Neural cell (in vitro differentiated cells): Measurements from ENCODE around the gene ATP2A2. TPM values are rescaled to one million over a fixed set of nuclear protein-coding genes. Genes with fewer than 3 reads are reported as not detected.

Source experiments
- H2AFZ ChIP-seq: fragments of 200-600, 300-800 bp; sonication (generic), shearing (Covaris generic); 2 replicates; pipeline ENCODE4 v1.6.0; 2014; ENCODE audit warnings: low read depth, mild to moderate bottlenecking, antibody characterized with exemption, low read length, moderate library complexity
- H3F3A ChIP-seq: fragments of 200-600 bp; shearing (Covaris generic); 2 replicates; pipeline ENCODE4 v1.6.1; 2016; ENCODE audit warnings: mild to moderate bottlenecking, moderate library complexity, mixed read lengths, antibody characterized with exemption, low read length; ENCODE audit not compliant: insufficient read depth, poor library complexity, severe bottlenecking
- H3K27ac ChIP-seq: fragments of 200-600, 300-800 bp; sonication (generic), shearing (Covaris generic); 2 replicates; pipeline ENCODE4 v1.5.1; 2014; ENCODE audit warnings: mild to moderate bottlenecking, low read length, moderate library complexity
- H3K27me3 ChIP-seq: fragments of 300-800, 200-600 bp; sonication (generic), shearing (Covaris generic); 2 replicates; pipeline ENCODE4 v1.6.0; 2014; ENCODE audit warnings: mild to moderate bottlenecking, low read depth, low read length, moderate library complexity; ENCODE audit not compliant: insufficient read depth
- H3K36me3 ChIP-seq: fragments of 300-800, 200-600 bp; sonication (generic), shearing (Covaris generic); 2 replicates; pipeline ENCODE4 v1.5.1; 2014; ENCODE audit warnings: mild to moderate bottlenecking, antibody characterized with exemption, low read length, moderate library complexity; ENCODE audit not compliant: insufficient read depth
- H3K4me2 ChIP-seq: fragments of 300-800, 200-600 bp; sonication (generic), shearing (Covaris generic); 2 replicates; pipeline ENCODE4 v1.6.0; 2014; ENCODE audit warnings: mild to moderate bottlenecking, low read length
- H3K4me3 ChIP-seq: fragments of 300-800, 200-600 bp; sonication (generic), shearing (Covaris generic); 2 replicates; pipeline ENCODE4 v1.5.1; 2014; ENCODE audit warnings: mild to moderate bottlenecking, low read length, moderate library complexity
- H3K79me2 ChIP-seq: fragments of 200-600 bp; shearing (Covaris generic); replicated peaks from 2 replicates; pipeline ENCODE4 v1.6.0; 2014; ENCODE audit warnings: mild to moderate bottlenecking, low read length, moderate library complexity; ENCODE audit not compliant: insufficient read depth
- H3K9ac ChIP-seq: fragments of 300-800, 200-600 bp; sonication (generic), shearing (Covaris generic); 2 replicates; pipeline ENCODE4 v1.6.1; 2016; ENCODE audit warnings: mild to moderate bottlenecking, low read length, mixed read lengths
- H3K9me2 ChIP-seq: fragments of 200-600 bp; shearing (Covaris generic); 2 replicates; pipeline ENCODE4 v1.6.1; 2016; ENCODE audit warnings: mild to moderate bottlenecking, low read length, mixed read lengths; ENCODE audit not compliant: insufficient read depth
- H3K9me3 ChIP-seq: fragments of 200-600, 300-800 bp; sonication (generic), shearing (Covaris generic); 2 replicates; pipeline ENCODE4 v1.6.1; 2016; ENCODE audit warnings: mild to moderate bottlenecking, mixed run types, low read length, moderate library complexity, mixed read lengths
- H4K20me1 ChIP-seq: fragments of 200-600 bp; shearing (Covaris generic); 2 replicates; pipeline ENCODE4 v1.6.1; 2016; ENCODE audit warnings: mild to moderate bottlenecking, mixed run types; ENCODE audit not compliant: insufficient read depth
- CTCF ChIP-seq: fragments of 450-650 bp; IDR thresholded peaks from 2 replicates; pipeline ENCODE4 v1.5.1; 2014; ENCODE audit warnings: antibody characterized with exemption, mild to moderate bottlenecking, moderate library complexity; ENCODE audit not compliant: poor library complexity, severe bottlenecking
- EP300 ChIP-seq: fragments of 450-650 bp; conservative IDR thresholded peaks from 2 replicates; pipeline ENCODE4 v1.6.1; 2014; ENCODE audit warnings: antibody characterized with exemption, mild to moderate bottlenecking, moderate library complexity; ENCODE audit not compliant: poor library complexity, severe bottlenecking
- EZH2 ChIP-seq: fragments of 200-600, 300-800 bp; shearing (Covaris generic), sonication (generic); IDR thresholded peaks from 2 replicates; pipeline ENCODE4 v1.6.1; 2014; ENCODE audit warnings: antibody characterized with exemption, low read length, borderline replicate concordance, mild to moderate bottlenecking; ENCODE audit not compliant: insufficient read depth, poor library complexity, severe bottlenecking
- MXI1 ChIP-seq: fragments of 450-650 bp; conservative IDR thresholded peaks from 2 replicates; pipeline ENCODE4 v1.6.1; 2014; ENCODE audit warnings: antibody characterized with exemption, mild to moderate bottlenecking; ENCODE audit not compliant: poor library complexity, severe bottlenecking
- POLR2AphosphoS5 ChIP-seq: IDR thresholded peaks from 2 replicates; pipeline ENCODE4 v1.6.1; 2012
- RAD21 ChIP-seq: fragments of 450-650 bp; conservative IDR thresholded peaks from 2 replicates; pipeline ENCODE4 v1.6.1; 2014; ENCODE audit warnings: antibody characterized with exemption, mild to moderate bottlenecking, moderate library complexity
- REST ChIP-seq: IDR thresholded peaks from 2 replicates; pipeline ENCODE4 v1.6.1; 2012; ENCODE audit warnings: borderline replicate concordance
- SMC3 ChIP-seq: fragments of 450-650 bp; conservative IDR thresholded peaks from 2 replicates; pipeline ENCODE4 v1.6.1; 2014; ENCODE audit warnings: antibody characterized with exemption, mild to moderate bottlenecking, moderate library complexity; ENCODE audit not compliant: poor library complexity
- TAF1 ChIP-seq: IDR thresholded peaks from 2 replicates; pipeline ENCODE4 v1.6.1; 2012; ENCODE audit warnings: low read depth
- polyA plus RNA-seq: library from polyadenylated mRNA; depleted of rRNA; stranded (reverse); fragments of >200 nt; gene quantifications from 2 replicates; pipeline ENCODE4 v1.2.3, GENCODE V29; 2014

ATP2A2 gene
- polyA plus RNA-seq, 1 donor from 2014 or later, result 49.0 TPM

DNA sequence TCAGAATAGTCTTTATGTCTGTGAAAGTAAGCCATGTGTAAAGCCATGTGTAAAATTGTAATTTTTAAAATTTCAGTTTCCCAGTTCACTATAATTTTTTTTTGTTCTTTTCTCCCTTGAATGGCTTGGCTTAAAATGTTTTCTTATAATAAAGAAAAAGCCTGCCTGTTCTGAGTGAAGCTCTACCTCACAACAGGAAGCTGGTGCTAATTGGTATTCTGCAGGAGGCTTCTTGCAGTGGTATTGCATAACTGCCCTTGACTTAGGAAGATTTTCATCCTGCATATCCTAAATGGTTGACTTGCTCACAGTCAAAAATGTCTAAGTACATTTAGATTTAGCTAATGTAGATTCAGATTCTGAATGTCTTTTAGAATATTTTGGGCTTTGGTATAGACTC is 49.5 kb downstream of the ATP2A2 start:
- Histone ChIP-seq H3K79me2 (peaks cover 17% of the 10 kb centered on the region), H3K9me2 (no peaks in the 10 kb centered on the region), H3K27me3 (no peaks in the 10 kb centered on the region), H3F3A (no peaks in the 10 kb centered on the region), H3K9ac (no peak overlapping the region), H3K4me3 (no peak overlapping the region), H3K36me3 (peaks cover 6% of the 10 kb centered on the region), H4K20me1 (no peaks in the 10 kb centered on the region), H2AFZ (no peak overlapping the region), H3K27ac (no peak overlapping the region), H3K4me2 (no peak overlapping the region), H3K9me3 (no peaks in the 10 kb centered on the region)
- TF ChIP-seq MXI1, result no peak
- TF ChIP-seq REST, result no peak
- no peak for TF ChIP-seq CTCF
- no peak for TF ChIP-seq EP300
- no peak for TF ChIP-seq EZH2
- no peak for TF ChIP-seq POLR2AphosphoS5
- TF ChIP-seq TAF1, result no peak

GRCh38 chr12:110333201-110333600 is 52.2 kb downstream of the ATP2A2 start:
- Histone ChIP-seq H3K79me2 (peaks cover 17% of the 10 kb centered on the region), H2AFZ (no peak overlapping the region), H3F3A (no peaks in the 10 kb centered on the region), H3K4me2 (no peak overlapping the region), H4K20me1 (no peaks in the 10 kb centered on the region), H3K9me2 (no peaks in the 10 kb centered on the region), H3K36me3 (peaks cover 6% of the 10 kb centered on the region), H3K27me3 (no peaks in the 10 kb centered on the region), H3K9me3 (no peaks in the 10 kb centered on the region), H3K27ac (no peak overlapping the region), H3K4me3 (no peak overlapping the region), H3K9ac (no peak overlapping the region)
- TF ChIP-seq POLR2AphosphoS5, result no peak
- no peak for TF ChIP-seq SMC3
- no peak for TF ChIP-seq RAD21
- no peak for TF ChIP-seq EP300
- no peak for TF ChIP-seq TAF1
- TF ChIP-seq REST, result no peak
- no peak for TF ChIP-seq CTCF
- no peak for TF ChIP-seq EZH2
- no peak for TF ChIP-seq MXI1
